Testis (tissue), 5 donors: Measurements from ENCODE around the gene DNAJC13. TPM values are rescaled to one million over a fixed set of nuclear protein-coding genes. Genes with fewer than 3 reads are reported as not detected.
"Not testable (repeated sequence)": the region's sequence is repeated elsewhere in the genome, so short reads cannot be mapped to it uniquely, and the experiment has no call there.

Source experiments
- DNase-seq: peaks from one replicate; pipeline ENCODE4 v3.0.0-alpha.2; 2019
- H3K27ac ChIP-seq, 2 donors: fragments of 200-600 bp; sonication (generic); one replicate each; pipeline ENCODE4 v1.5.1; 2019
- H3K27me3 ChIP-seq: fragments of 200-600 bp; sonication (generic); one replicate; pipeline ENCODE4 v1.5.1; 2019
- H3K36me3 ChIP-seq: fragments of 200-600 bp; sonication (generic); one replicate; pipeline ENCODE4 v1.5.1; 2017; ENCODE audit warnings: low read depth; ENCODE audit errors: missing control alignments
- H3K4me1 ChIP-seq: fragments of 200-600 bp; sonication (generic); one replicate; pipeline ENCODE4 v1.5.1; 2019
- H3K4me3 ChIP-seq, 2 donors: fragments of 200-600 bp; sonication (generic); one replicate each; pipeline ENCODE4 v1.5.1; 2017 to 2019
- H3K9me3 ChIP-seq: fragments of 200-600 bp; sonication (generic); one replicate; pipeline ENCODE4 v1.5.1; 2017
- CTCF ChIP-seq, 3 experiments: fragments of 450-650 bp in 2 of 3; fragments of 200-600 bp in 1 of 3; sonication (generic) in 1 of 3; IDR thresholded peaks; one replicate each; pipeline ENCODE4 v1.5.1; 2016 to 2019; ENCODE audit warnings: antibody characterized with exemption in 3 of 3, mild to moderate bottlenecking in 2 of 3, moderate library complexity in 1 of 3
- POLR2A ChIP-seq: fragments of 450-650 bp; IDR thresholded peaks from one replicate; pipeline ENCODE4 v1.6.1; 2017; ENCODE audit warnings: antibody characterized with exemption, mild to moderate bottlenecking, moderate library complexity
- WGBS, 2 donors: methylation state at CpG; one replicate each; pipeline ENCODE4 v1.1.5; 2018; 5-methylcytosine and 5-hydroxymethylcytosine counted together
- intact Hi-C: fragments of 100-400 bp; cut with DNase I; formaldehyde crosslinking; loops from one replicate; pipeline ENCODE4 v1.15.1; 2023; ENCODE audit warnings: low total_unique reads
- long read RNA-seq, 2 donors: transcript quantifications; one replicate each; lab custom pipeline, GENCODE V29; 2026
- polyA plus RNA-seq: library from polyadenylated mRNA; stranded (reverse); fragments of 350-450 nt; fragmentation: Illumina TruSeq; extraction: RNeasy Lipid Tissue Mini Kit (QIAGEN cat#74804); gene quantifications from one replicate; pipeline ENCODE4 v1.2.3, GENCODE V29; 2014; ENCODE audit warnings: low read depth, low replicate concordance; ENCODE audit not compliant: insufficient read depth
- total RNA-seq, 2 donors: library from RNA; depleted of rRNA; stranded (reverse); fragments of >200 nt; gene quantifications; one replicate each; pipeline ENCODE4 v1.2.3, GENCODE V29; 2016

The DNAJC13 gene
- 10 to 100 TPM; 40.1 to 54.4 TPM for total RNA-seq
- 16.8 TPM for polyA plus RNA-seq
- long read RNA-seq, donor 1 = 0 reads
- long read RNA-seq, donor 2, partial matches to known transcripts = 6 of 6 reads
- long read RNA-seq, donor 2, other reads (novel, unspliced or antisense) = 0 of 6 reads

- TF ChIP-seq POLR2A (peak; percentile 21), CTCF (IDR thresholded peaks at IDR 0.05) (no peak)
- Histone ChIP-seq H3K4me3 (peak within 1 kb of the TSS; percentile 85 to 99), H3K27ac (peak within 1 kb of the TSS; percentile 89 to 96), H3K27me3 (no peaks in the 10 kb centered on the region), H3K9me3 (no peaks in the 10 kb centered on the region), H3K36me3 (no peaks in the 10 kb centered on the region), H3K4me1 (peaks cover 27% of the 10 kb centered on the region)
- intact Hi-C loops = no loop called here
- DNase-seq = peak; percentile 97
- WGBS, 2 donors = 1 to 2% methylated on average over 41 to 61 of the region's 63 CpGs
These were observed at the start of gene DNAJC13 for GRCh38 chr3:132416807-132417694. TSS of gene DNAJC13 (plus strand) at chr3:132417502. CDS start at chr3:132434551, 17,049 bp downstream.

- Histone ChIP-seq H3K36me3 (no peaks in the 10 kb centered on the region), H3K4me3 (no peak overlapping the region), H3K27ac (no peak overlapping the region), H3K4me1 (no peaks in the 10 kb centered on the region), H3K9me3 (no peaks in the 10 kb centered on the region), H3K27me3 (no peaks in the 10 kb centered on the region)
- intact Hi-C loops = no loop called here
- no peak for DNase-seq
- WGBS, 2 donors = 81 to 96% methylated on average over 2 of the region's 2 CpGs
- no peak for TF ChIP-seq POLR2A
- TF ChIP-seq CTCF (IDR thresholded peaks at IDR 0.05) = no peak
These were observed 48.8 kb upstream of the DNAJC13 start for GRCh38 chr3:132368515-132368914.

- intact Hi-C loops = no loop called here
- Histone ChIP-seq H3K4me1 (no peaks in the 10 kb centered on the region), H3K27ac (no peak overlapping the region), H3K9me3 (no peaks in the 10 kb centered on the region), H3K4me3 (no peak overlapping the region), H3K27me3 (no peaks in the 10 kb centered on the region), H3K36me3 (no peaks in the 10 kb centered on the region)
- TF ChIP-seq CTCF (IDR thresholded peaks at IDR 0.05) (no peak), POLR2A (no peak)
- no peak for DNase-seq
These were observed 48.3 kb upstream of the DNAJC13 start for GRCh38 chr3:132368962-132369361.

GRCh38 chr3:132376945-132377354 is 40.4 kb upstream of the DNAJC13 start:
- 85 to 95% methylated on average over 25 of the region's 25 CpGs for WGBS, 2 donors
- H3K27me3 ChIP-seq, H3K4me1 ChIP-seq, H3K27ac ChIP-seq, DNase-seq, H3K4me3 ChIP-seq, H3K9me3 ChIP-seq, H3K36me3 ChIP-seq, intact Hi-C loops: not testable (repeated sequence)

- H3K4me1 ChIP-seq = no peaks in the 10 kb centered on the region
- H3K27me3 ChIP-seq = no peaks in the 10 kb centered on the region
- DNase-seq = no peak
- no peak overlapping the region for H3K4me3 ChIP-seq
- intact Hi-C loops = no loop called here
- H3K36me3 ChIP-seq = no peaks in the 10 kb centered on the region
- no peak overlapping the region for H3K27ac ChIP-seq
- H3K9me3 ChIP-seq = no peaks in the 10 kb centered on the region
- 78 to 93% methylated on average over 2 of the region's 2 CpGs for WGBS, 2 donors
- no peak for TF ChIP-seq CTCF (IDR thresholded peaks at IDR 0.05)
- TF ChIP-seq POLR2A = no peak
These were observed 39.1 kb upstream of the DNAJC13 start for GRCh38 chr3:132378048-132378762.
